HTR-8/SVneo (cell line): ENCODE measurements around the gene ERCC6L.
"Not testable (repeated sequence)": the region's sequence is repeated elsewhere in the genome, so short reads cannot be mapped to it uniquely, and the experiment has no call there.

ENCODE experiments used
- DNase-seq: peaks from one replicate; pipeline ENCODE4 v3.0.0; 2011; ENCODE audit warnings: low spot score, mixed read lengths; ENCODE audit not compliant: insufficient read length
- FAIRE-seq: peaks from 2 replicates; lab custom pipeline; 2011; peaks lifted over from hg19 to GRCh38; lab: Jason Lieb, UNC

ERCC6L gene

GRCh38 chrX:72247206-72247942, 8.5 kb upstream of the ERCC6L start:
- DNase-seq (no peak), FAIRE-seq (no peak)

- DNase-seq (peak; percentile 80), FAIRE-seq (peak; percentile 83)
These were observed 6.7 kb upstream of the ERCC6L start for GRCh38 chrX:72245461-72246089.

DNA sequence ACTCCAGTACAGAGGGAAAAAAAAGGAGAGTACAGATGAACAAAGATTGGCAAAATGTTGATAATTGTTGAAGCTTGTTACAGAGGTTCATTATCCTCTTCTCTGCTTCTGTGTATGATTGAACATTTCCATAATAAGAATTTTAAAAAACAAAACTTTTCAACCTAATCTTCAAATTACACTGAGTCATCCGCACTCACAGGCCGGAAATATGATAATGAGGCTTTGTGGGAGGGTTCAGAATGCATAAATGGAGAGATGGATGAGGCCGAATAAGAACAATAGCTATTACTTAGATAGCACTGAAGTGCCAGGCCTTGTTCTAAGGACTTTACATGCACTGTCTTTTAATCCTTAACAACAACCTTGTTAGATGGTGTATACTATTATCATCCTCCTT, 4.6 kb upstream of the ERCC6L start:
- DNase-seq (peak; percentile 37), FAIRE-seq (no peak)

DNA sequence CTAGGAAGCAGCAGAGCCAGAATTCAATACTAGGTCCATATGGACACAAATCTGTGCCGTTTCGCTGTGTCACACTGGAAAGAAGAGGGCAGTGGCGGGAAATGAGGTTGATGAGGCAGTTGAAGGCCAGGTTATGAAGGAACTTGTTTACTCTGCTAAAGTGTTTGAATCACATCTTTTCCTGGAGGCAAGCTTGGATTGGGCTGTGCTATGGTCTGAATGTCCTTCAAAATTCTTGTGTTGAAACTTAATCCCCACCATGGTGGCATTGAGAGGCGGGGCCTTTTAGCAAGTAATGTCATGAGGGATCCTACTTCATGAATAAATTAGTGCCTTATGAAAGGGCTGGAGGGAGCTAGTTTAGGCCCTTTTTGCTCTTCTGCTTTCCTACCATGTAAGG, 2.1 kb upstream of the ERCC6L start:
- DNase-seq (no peak), FAIRE-seq (no peak)

DNA sequence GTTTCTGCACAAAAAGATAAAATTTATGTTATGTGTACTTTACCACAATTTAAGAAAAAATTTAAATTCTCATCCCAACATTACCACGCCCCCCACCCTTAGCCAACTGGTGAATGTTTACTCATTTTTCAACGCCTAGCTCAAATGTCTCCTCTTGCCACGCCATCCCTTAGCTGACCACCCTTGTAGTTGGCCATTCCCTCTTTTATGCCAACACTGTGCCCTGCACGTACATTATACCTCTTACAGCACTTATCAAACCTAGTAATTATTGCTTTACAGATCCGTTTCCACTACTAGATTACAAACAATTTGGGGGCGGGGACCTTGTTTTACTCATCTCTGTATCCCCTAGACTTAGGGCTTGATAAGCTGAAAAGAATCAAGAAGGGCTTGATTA, 644 bp downstream of the ERCC6L start:
- FAIRE-seq, result peak; percentile 62
- DNase-seq, result no peak

DNA sequence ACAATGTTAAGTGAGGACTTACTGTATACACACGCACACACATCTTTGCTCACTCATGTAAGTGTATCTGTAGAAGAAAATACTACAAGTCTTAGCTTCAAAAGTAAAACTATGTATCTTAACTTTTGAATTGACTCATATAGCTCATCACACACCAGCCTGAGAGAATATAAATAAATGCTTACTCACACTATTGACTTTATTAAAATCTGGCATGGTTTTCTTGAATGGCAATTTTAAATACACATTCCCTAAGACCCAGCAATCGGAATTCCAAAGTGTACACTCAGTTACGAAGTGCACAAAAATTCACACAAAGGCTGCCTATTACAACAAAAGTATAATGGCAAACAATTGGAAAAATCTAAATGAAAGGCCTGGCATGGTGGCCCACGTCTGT, 2.0 kb downstream of the ERCC6L start:
- no peak for FAIRE-seq
- no peak for DNase-seq

DNA sequence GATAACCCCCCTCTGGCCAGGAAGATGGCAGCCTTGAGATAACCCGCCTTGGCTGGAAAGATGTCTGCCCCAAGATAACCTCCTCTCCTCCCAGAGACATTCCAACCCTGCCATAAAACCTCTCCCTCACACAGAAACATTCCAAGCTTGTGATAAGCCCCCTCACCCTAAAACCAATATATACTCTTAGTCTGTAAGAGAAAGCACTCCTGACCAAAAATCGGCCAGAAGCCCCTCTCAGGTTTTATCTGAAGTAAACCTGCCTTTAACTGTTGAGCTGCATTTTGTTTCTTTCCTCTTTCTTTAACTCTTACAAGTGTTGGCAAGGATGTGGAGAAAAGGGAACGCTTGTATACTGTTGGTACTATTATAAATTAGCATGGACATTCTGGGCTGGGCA, 8.5 kb downstream of the ERCC6L start:
- FAIRE-seq, result no peak
- no peak for DNase-seq

DNA sequence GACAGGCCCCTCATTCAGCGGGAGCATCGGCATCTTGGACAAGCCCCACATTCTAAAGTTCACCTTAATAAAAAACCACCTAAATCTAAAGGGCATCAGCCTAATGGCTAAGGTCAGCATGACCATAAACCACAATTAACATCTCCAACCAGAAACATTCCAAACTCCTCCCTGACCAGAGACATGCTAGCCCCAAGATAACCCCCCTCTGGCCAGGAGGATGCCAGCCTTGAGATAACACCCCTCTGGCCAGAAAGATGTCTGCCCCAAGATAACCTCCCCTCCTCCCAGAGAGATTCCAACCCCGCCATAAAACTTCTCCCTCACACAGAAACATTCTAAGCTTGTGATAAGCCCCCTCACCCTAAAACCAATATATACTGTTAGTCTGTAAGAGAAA, 18.5 kb downstream of the ERCC6L start:
- FAIRE-seq, DNase-seq: not testable (repeated sequence)

DNA sequence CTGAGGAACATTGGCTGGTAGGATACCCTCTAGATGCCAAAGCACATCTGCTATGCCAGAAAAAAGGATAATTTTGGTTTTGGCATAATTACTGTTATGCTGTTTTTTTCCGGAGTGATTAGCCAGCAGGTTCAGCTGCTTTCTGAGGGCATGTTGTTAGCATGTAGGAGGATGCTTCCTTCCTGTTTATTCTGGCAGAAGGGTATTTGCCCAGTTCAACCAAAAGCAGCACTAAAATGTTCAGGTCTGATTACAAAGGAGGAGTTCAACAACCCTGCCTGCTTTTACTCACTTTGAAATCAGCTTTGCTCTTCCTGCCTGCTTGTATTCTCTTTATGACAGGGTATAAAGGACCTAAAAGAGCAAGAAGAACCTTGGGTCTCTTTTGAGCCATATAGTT, 21.9 kb downstream of the ERCC6L start:
- FAIRE-seq, result no peak
- DNase-seq, result no peak

DNA sequence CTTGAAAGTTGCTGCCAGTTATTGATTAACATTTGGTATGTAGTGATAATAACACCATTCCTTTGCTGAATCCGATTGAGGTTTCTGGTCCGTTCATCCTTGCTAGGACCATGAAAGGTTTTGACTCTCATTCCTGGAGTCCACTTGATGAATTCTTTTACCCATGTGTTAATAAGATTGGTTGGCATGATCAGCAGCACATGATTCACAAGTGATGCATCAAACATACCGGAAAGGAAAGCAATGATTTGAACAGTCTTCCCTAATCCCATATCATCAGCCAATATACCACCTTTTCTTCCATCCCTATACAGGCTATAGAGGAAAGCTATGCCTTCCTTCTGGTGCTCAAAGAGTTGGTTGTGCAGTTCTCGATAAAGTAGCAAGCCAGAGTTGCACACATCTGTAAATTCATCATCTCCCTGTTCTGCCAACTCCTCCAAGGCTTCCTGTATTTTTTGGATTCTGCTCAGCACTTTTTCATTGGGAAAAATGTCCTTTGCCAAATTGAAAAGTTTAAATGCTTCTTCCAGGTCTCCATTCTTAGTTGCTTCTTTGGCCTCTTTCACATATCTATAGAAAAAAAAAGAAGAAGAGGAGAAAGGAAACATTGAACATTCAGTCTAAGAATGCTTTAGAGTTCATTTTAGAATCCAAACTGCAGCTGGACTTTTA, 30.6 kb downstream of the ERCC6L start:
- DNase-seq (no peak), FAIRE-seq (no peak)

GRCh38 chrX:72207366-72207765, 31.5 kb downstream of the ERCC6L start:
- FAIRE-seq, result no peak
- DNase-seq, result no peak

GRCh38 chrX:72205706-72206105, 33.1 kb downstream of the ERCC6L start:
- DNase-seq, result no peak
- peak; percentile 51 for FAIRE-seq

DNA sequence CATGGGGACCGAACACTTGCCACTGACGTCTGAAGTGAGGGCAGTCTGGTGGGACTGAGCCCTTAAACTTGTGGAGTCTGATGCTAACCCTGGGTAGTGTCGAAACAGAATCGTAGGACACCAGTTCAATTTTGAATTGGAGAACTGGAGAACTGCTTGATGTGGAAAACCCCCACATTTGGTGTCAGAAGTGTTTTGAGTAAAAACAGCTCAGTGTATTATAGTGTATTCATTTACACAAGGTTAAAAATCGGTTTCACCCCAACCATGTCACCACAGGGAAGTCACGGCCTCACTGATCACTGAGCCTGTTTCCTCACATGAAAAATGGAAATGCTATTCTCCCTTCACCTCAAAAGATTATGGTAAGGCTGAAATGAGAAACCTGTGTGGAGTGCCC, 35.4 kb downstream of the ERCC6L start:
- FAIRE-seq (peak; percentile 70), DNase-seq (no peak)

DNA sequence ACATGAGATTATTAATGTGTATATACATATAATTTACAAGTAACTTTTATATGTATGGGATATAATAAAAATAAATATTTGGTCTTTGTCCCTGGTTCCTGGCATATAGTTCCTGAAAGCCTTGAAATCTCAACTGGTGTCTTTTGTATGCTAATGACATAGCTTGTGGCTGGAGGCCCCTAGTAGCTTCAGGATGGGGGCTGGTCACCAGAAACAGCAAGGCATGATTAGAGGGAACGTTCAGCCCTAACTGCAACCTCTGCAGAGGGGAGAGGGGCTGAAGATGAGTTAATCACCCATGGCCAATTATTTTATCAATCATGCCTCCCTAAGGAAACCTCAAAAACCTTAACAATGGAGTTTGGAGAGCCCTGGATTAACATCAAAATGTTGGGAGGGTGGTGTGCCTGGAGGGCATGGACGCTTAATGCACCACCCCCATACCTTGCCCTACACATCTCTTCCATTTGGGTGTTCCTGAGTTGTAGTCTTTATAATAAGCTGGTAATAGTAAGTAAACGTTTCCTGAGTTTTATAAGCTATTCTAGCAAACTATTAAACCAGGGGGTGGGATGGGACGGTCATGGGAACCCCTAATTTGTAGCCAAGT, 35.9 kb downstream of the ERCC6L start:
- FAIRE-seq, result no peak
- no peak for DNase-seq

- DNase-seq (peak; percentile 47), FAIRE-seq (peak; percentile 90)
These were observed 36.8 kb downstream of the ERCC6L start for GRCh38 chrX:72201836-72202536.

GRCh38 chrX:72182924-72183323, 55.9 kb downstream of the ERCC6L start:
- FAIRE-seq, result no peak
- DNase-seq, result no peak

GRCh38 chrX:72181178-72182125, 57.4 kb downstream of the ERCC6L start, which contains the start of gene PIN4:
TSS of gene PIN4 (plus strand) at chrX:72181757. CDS start at chrX:72181786, 29 bp downstream.
- DNase-seq, result peak; percentile 97
- peak; percentile 93 for FAIRE-seq

- DNase-seq, result no peak
- no peak for FAIRE-seq
These were observed 58.3 kb downstream of the ERCC6L start for GRCh38 chrX:72180539-72180938.

GRCh38 chrX:72176981-72177380, 61.8 kb downstream of the ERCC6L start:
- no peak for DNase-seq
- FAIRE-seq, result no peak
